Esophagus muscularis mucosa (tissue), 4 donors: ENCODE data around the gene HDLBP. TPM values are rescaled to one million over a fixed set of nuclear protein-coding genes. Genes with fewer than 3 reads are reported as not detected.

ENCODE experiments used
- DNase-seq: peaks from one replicate; pipeline ENCODE4 v3.0.0-alpha.2; 2017; ENCODE audit errors: extremely low spot score
- H3K27ac ChIP-seq, 4 donors: fragments of 200-600 bp; sonication (generic); replicated peaks in 1 of 4; 1 replicate in 3 of 4; 2 replicates in 1 of 4; pipeline ENCODE4 v1.5.1; 2016 to 2019; ENCODE audit warnings: mild to moderate bottlenecking in 1 of 4
- H3K27me3 ChIP-seq, 4 donors: fragments of 200-600 bp; sonication (generic); one replicate each; pipeline versions ENCODE4 v1.5.1 to v1.6.0; 2016 to 2019
- H3K36me3 ChIP-seq, 4 donors: fragments of 200-600 bp; sonication (generic); one replicate each; pipeline ENCODE4 v1.5.1; 2016 to 2019
- H3K4me1 ChIP-seq, 4 donors: fragments of 200-600 bp; sonication (generic); one replicate each; pipeline ENCODE4 v1.5.1; 2016 to 2019
- H3K4me3 ChIP-seq, 4 donors: fragments of 200-600 bp; sonication (generic); 1 replicate in 2 of 4; 2 replicates in 2 of 4; pipeline ENCODE4 v1.5.1; 2016 to 2019; ENCODE audit warnings: mild to moderate bottlenecking in 4 of 4, moderate library complexity in 1 of 4
- H3K9me3 ChIP-seq, 4 donors: fragments of 200-600 bp; sonication (generic); 1 replicate in 3 of 4; 2 replicates in 1 of 4; pipeline ENCODE4 v1.5.1; 2016 to 2019
- EP300 ChIP-seq: sonication (generic); formaldehyde crosslinking; IDR thresholded peaks from one replicate; pipeline ENCODE4 v1.6.1; 2017; ENCODE audit warnings: antibody characterized with exemption
- POLR2A ChIP-seq: fragments of 450-650 bp; IDR thresholded peaks from one replicate; pipeline ENCODE4 v1.6.1; 2017; ENCODE audit warnings: antibody characterized with exemption, moderate library complexity, mild to moderate bottlenecking, low read depth
- POLR2AphosphoS5 ChIP-seq, 2 donors: sonication (generic); formaldehyde crosslinking; IDR thresholded peaks; one replicate each; pipeline ENCODE4 v1.6.1; 2017; ENCODE audit warnings: antibody characterized with exemption in 2 of 2
- WGBS: methylation state at CpG from one replicate; pipeline ENCODE4 v1.1.5; 2018; 5-methylcytosine and 5-hydroxymethylcytosine counted together
- intact Hi-C: fragments of 100-400 bp; cut with DNase I; formaldehyde crosslinking; loops from one replicate; pipeline ENCODE4 v1.15.1; 2023
- total RNA-seq, 4 donors: library from RNA; depleted of rRNA; stranded (reverse); fragments of >200 nt; gene quantifications; one replicate each; pipeline versions ENCODE4 v1.1.0 to v1.2.1, GENCODE V29; 2016
- TF ChIP-seq, protein P1 (sequence below), 3 experiments: fragments of 200-600 bp in 2 of 3; fragments of 450-650 bp in 1 of 3; sonication (generic) in 2 of 3; IDR thresholded peaks; one replicate each; pipeline ENCODE4 v1.5.1; 2017 to 2019; ENCODE audit warnings: antibody characterized with exemption in 3 of 3, mild to moderate bottlenecking in 2 of 3, moderate library complexity in 1 of 3

The HDLBP gene
- total RNA-seq, 4 donors from 2014 or later = 263 to 479 (median 304) TPM

DNA sequence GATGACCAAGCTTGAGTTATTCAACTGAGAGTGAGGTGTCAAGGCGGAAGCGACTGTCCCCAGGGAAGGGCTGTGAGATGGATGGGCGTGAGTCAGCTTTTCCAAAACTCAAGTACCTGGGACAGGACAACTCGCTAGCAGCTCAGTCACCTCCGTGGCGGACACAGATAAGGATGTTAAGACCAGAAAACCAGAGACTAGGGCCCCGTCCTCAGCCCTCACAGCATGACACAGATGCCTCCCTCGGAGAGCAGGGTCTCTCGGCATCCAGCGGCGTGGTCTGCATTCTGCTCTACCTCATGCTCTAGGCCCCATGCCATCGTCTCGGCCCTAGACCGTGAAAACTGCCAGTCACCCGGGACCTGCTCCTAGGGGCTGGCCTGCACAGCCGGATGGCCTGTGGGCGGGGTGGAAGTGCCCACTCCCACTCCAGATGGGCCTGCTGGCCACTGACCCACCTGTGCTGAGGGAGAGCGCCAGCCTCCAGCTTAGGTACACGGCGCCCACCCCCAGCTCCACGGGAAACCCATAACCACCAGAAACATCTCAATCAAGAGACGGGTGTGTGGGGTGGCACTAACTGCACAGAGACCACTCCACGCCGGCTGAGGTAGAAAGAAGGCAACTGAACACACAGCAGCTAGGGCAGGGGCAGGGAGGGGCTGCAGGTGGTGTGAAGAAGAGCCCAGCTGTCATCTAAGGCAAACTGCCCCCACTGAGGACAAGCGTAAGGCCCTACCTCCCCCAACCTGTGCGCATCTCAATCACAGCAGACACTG, 87.2 kb downstream of the HDLBP start:
- intact Hi-C loops = no loop called here
- Histone ChIP-seq H3K27ac (no peak overlapping the region), H3K36me3 (peaks cover 65 to 82% (median 79%) of the 10 kb centered on the region in 4 donors), H3K9me3 (no peaks in the 10 kb centered on the region), H3K4me3 (no peak overlapping the region), H3K4me1 (peaks cover 15 to 27% (median 17%) of the 10 kb centered on the region in 4 donors), H3K27me3 (no peaks in the 10 kb centered on the region)
- TF ChIP-seq, protein P1, sequence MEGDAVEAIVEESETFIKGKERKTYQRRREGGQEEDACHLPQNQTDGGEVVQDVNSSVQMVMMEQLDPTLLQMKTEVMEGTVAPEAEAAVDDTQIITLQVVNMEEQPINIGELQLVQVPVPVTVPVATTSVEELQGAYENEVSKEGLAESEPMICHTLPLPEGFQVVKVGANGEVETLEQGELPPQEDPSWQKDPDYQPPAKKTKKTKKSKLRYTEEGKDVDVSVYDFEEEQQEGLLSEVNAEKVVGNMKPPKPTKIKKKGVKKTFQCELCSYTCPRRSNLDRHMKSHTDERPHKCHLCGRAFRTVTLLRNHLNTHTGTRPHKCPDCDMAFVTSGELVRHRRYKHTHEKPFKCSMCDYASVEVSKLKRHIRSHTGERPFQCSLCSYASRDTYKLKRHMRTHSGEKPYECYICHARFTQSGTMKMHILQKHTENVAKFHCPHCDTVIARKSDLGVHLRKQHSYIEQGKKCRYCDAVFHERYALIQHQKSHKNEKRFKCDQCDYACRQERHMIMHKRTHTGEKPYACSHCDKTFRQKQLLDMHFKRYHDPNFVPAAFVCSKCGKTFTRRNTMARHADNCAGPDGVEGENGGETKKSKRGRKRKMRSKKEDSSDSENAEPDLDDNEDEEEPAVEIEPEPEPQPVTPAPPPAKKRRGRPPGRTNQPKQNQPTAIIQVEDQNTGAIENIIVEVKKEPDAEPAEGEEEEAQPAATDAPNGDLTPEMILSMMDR (IDR thresholded peaks at IDR 0.05) = no peak
- TF ChIP-seq POLR2A = no peak
- no peak for TF ChIP-seq EP300
- TF ChIP-seq POLR2AphosphoS5 (IDR thresholded peaks at IDR 0.05) = no peak
- 91% methylated on average over 14 of the region's 26 CpGs for WGBS
- DNase-seq = no peak

DNA sequence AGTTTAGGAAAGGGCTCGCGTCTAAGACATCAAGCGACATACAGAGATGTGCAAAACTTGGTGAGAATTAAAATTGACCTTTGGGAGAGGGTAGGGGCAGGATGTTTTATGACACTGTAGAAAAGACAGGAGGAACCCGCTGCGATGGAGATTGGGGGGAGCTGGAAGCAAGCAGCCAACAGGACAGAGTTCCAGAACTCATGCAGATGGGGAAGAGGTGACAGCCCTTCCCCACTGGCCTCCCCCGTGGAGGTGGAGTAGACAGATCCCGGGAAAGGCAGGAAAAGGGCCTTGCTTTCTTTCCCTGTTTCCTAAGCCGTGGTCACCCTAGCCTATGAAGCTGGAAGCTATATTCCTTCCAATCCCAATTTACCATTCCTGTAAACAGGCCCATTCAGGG, 87.9 kb downstream of the HDLBP start:
- Histone ChIP-seq H3K36me3 (peaks cover 59 to 76% (median 72%) of the 10 kb centered on the region in 4 donors), H3K4me3 (no peak overlapping the region), H3K27me3 (no peaks in the 10 kb centered on the region), H3K4me1 (peaks cover 15 to 27% (median 17%) of the 10 kb centered on the region in 4 donors), H3K9me3 (no peaks in the 10 kb centered on the region), H3K27ac (no peak overlapping the region)
- intact Hi-C loops = no loop called here
- TF ChIP-seq EP300 = no peak
- TF ChIP-seq, protein P1 (IDR thresholded peaks at IDR 0.05) = no peak
- no peak for TF ChIP-seq POLR2A
- no peak for TF ChIP-seq POLR2AphosphoS5 (IDR thresholded peaks at IDR 0.05)
- no peak for DNase-seq
- WGBS = 81% methylated on average over 8 of the region's 8 CpGs

DNA sequence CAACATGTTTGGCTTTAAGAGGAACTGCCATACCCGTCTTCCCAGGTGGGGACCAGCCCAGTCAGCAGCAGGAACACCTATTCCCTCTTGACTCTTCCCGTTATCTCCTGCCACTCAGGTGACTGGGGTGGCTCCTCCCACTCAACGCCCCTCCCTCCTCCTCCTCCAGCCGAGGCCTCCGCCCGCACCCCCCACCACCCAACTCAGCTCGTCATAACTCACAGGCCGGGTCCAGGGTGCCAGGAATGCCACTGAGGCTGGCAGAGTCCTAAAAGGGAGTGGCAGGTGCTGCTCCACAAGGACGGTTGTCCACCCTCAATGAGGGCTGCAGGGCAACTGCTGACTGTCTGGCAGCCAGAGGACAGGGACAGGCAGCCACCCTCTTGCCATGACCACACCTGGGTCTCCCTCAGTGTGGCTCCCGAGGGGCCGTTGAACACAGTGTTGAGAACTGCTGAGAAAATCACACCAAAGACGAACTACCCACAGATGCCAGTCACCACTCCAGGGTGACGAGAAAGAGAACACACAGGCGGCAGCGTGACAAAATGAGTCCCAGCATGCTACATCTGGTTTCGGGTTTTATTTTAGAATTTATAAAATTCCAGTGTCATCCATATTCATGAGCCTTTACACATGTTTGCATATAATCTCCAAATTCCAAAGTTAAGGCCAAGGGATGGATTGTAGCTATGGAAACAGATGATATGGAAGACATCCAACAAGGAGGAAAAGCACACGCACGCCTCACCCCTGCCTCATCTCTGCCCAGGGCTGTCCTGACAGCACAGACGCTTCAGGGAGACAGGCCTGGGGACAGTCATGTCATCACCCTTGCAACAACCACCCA, 88.5 kb downstream of the HDLBP start:
- DNase-seq = no peak
- H3K4me3 ChIP-seq = no peak overlapping the region
- intact Hi-C loops = no loop called here
- TF ChIP-seq POLR2AphosphoS5 (IDR thresholded peaks at IDR 0.05) (no peak), POLR2A (no peak), EP300 (no peak)
- TF ChIP-seq, protein P1 (IDR thresholded peaks at IDR 0.05) = no peak
- no peak overlapping the region for H3K27ac ChIP-seq
- H3K4me1 ChIP-seq = peaks cover 15 to 20% (median 15%) of the 10 kb centered on the region in 4 donors
- no peaks in the 10 kb centered on the region for H3K27me3 ChIP-seq
- no peaks in the 10 kb centered on the region for H3K9me3 ChIP-seq
- H3K36me3 ChIP-seq = peaks cover 52 to 69% (median 65%) of the 10 kb centered on the region in 4 donors
- 81% methylated on average over 17 of the region's 19 CpGs for WGBS

DNA sequence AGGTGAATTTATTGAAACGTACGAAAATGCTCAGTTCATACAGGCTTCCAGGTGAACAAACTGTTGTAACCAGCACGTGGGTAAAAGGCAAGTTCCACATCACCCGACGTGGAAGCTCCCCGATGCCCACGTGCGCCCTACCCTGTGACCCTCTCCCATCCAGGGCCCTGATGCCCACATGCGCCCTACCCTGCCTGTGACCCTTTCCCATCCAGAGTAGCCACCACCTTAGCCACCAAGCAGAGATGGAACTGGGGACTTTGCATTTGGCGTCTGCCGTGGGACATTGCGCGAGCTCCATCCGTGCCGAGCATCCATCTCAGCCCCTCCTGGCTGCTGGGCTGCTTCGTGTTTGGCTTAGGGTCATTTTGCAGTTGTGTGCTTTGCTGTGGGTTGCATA, 89.5 kb downstream of the HDLBP start:
- Histone ChIP-seq H3K4me1 (peaks cover 14 to 18% (median 15%) of the 10 kb centered on the region in 4 donors), H3K9me3 (no peaks in the 10 kb centered on the region), H3K27me3 (no peaks in the 10 kb centered on the region), H3K27ac (no peak overlapping the region), H3K4me3 (no peak overlapping the region), H3K36me3 (peaks cover 44 to 59% (median 56%) of the 10 kb centered on the region in 4 donors)
- no peak for DNase-seq
- no peak for TF ChIP-seq POLR2AphosphoS5 (IDR thresholded peaks at IDR 0.05)
- intact Hi-C loops = no loop called here
- WGBS = 94% methylated on average over 15 of the region's 16 CpGs

DNA sequence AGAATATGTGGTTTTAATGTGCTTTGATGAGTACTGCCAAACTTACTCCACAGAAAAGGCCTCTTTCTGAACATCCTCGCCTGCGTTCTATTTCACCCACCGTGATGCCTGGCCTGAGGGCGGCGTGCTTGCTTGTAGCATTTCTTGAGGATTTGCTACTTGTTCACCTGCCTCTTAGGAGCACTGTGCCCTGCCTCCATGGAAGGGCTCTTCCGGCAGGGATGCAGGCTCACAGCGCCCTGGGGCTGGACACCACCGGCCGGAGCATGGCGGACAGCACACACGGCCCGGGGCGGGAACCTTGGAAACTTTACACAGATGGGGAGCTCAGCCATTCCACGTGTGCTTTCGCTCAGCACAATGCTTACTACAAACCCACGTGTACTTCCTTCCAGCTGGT, 89.9 kb downstream of the HDLBP start:
- peaks cover 14 to 18% (median 15%) of the 10 kb centered on the region in 4 donors for H3K4me1 ChIP-seq
- H3K27me3 ChIP-seq = no peaks in the 10 kb centered on the region
- TF ChIP-seq, protein P1 (IDR thresholded peaks at IDR 0.05) = no peak
- TF ChIP-seq POLR2AphosphoS5 (IDR thresholded peaks at IDR 0.05) = no peak
- no peak for TF ChIP-seq POLR2A
- no peak for TF ChIP-seq EP300
- DNase-seq = no peak
- 92% methylated on average over 16 of the region's 16 CpGs for WGBS
- intact Hi-C loops = no loop called here
- peaks cover 40 to 55% (median 51%) of the 10 kb centered on the region in 4 donors for H3K36me3 ChIP-seq
- no peak overlapping the region for H3K4me3 ChIP-seq
- H3K9me3 ChIP-seq = no peaks in the 10 kb centered on the region
- no peak overlapping the region for H3K27ac ChIP-seq
